Calu3 (cell line): Measurements from ENCODE around the gene CSTF2. TPM values are rescaled to one million over a fixed set of nuclear protein-coding genes. Genes with fewer than 3 reads are reported as not detected.
"Not testable (repeated sequence)": the region's sequence is repeated elsewhere in the genome, so short reads cannot be mapped to it uniquely, and the experiment has no call there.

Experiments used
- Bru-seq: library from RNA; stranded (reverse); fragments of 400-500 nt; gene quantifications from one replicate; lab custom pipeline; 2021; lab: Mats Ljungman, UMichigan
- BruChase-seq, 2 experiments: library from RNA; stranded (reverse); fragments of 400-500 nt; gene quantifications; one replicate each; lab custom pipeline; 2021; lab: Mats Ljungman, UMichigan
- BruUV-seq: library from RNA; stranded (reverse); fragments of 400-500 nt; replicated peaks from 2 replicates; lab custom pipeline; 2021; lab: Mats Ljungman, UMichigan
- CTCF ChIA-PET: fragments of 300-600 bp; sonication (Branson Sonifier 250); formaldehyde crosslinking; loops from one replicate; lab custom pipeline; 2022; ENCODE audit warnings: antibody characterized with exemption; lab: Charles Lee
- DNase-seq: peaks from one replicate; pipeline ENCODE4 v3.0.0; 2022
- H3K27ac Mint-ChIP-seq: one replicate; pipeline ENCODE4 v1.8.0; 2022; ENCODE audit warnings: mixed read lengths; ENCODE audit not compliant: unreplicated experiment
- H3K27me3 Mint-ChIP-seq: one replicate; pipeline ENCODE4 v1.8.0; 2022; ENCODE audit warnings: mixed read lengths; ENCODE audit not compliant: unreplicated experiment
- H3K36me3 Mint-ChIP-seq: one replicate; pipeline ENCODE4 v1.8.0; 2022; ENCODE audit warnings: mild to moderate bottlenecking, moderate library complexity, mixed read lengths; ENCODE audit not compliant: insufficient read depth, unreplicated experiment
- H3K4me1 Mint-ChIP-seq: one replicate; pipeline ENCODE4 v1.8.0; 2022; ENCODE audit warnings: mild to moderate bottlenecking, low read depth, mixed read lengths; ENCODE audit not compliant: unreplicated experiment
- H3K4me3 Mint-ChIP-seq: one replicate; pipeline ENCODE4 v1.8.0; 2022; ENCODE audit warnings: mild to moderate bottlenecking, low read depth, moderate library complexity, mixed read lengths; ENCODE audit not compliant: unreplicated experiment
- H3K9me3 Mint-ChIP-seq: one replicate; pipeline ENCODE4 v1.8.0; 2022; ENCODE audit warnings: low read depth, mixed read lengths; ENCODE audit not compliant: unreplicated experiment
- intact Hi-C: fragments of 100-400 bp; cut with micrococcal nuclease; formaldehyde crosslinking; loops from one replicate; pipeline ENCODE4 v1.10.0; 2022; ENCODE audit not compliant: unreplicated experiment
- long read RNA-seq: library from polyadenylated mRNA; stranded (forward); transcript quantifications from one replicate; pipeline ENCODE4 v2.0.0, GENCODE V29; 2022
- total RNA-seq: library from RNA; stranded (reverse); gene quantifications from 2 replicates; pipeline ENCODE4 v1.2.3, GENCODE V29; 2022
- TF ChIP-seq, protein P1 (sequence below): fragments of 200-600 bp; IDR thresholded peaks from one replicate; pipeline ENCODE4 v1.8.0; 2022; ENCODE audit warnings: antibody characterized with exemption; ENCODE audit not compliant: unreplicated experiment

Gene CSTF2
- total RNA-seq (66.3 and 67.2 TPM in 2 replicates), Bru-seq, nascent RNA (percentile 84 among the genes with signal in this experiment), BruChase-seq, experiment 1, labeled RNA remaining after a 6-hour chase (percentile 82 among the genes with signal in this experiment), BruChase-seq, experiment 2, labeled RNA remaining after a 2-hour chase (percentile 69 among the genes with signal in this experiment)
- long read RNA-seq, transcript CSTF2-201 (14 exons, 1,958 nt), result major isoform, 84 of 105 reads
- long read RNA-seq, partial matches to known transcripts, result 11 of 105 reads
- long read RNA-seq, other reads (novel, unspliced or antisense), result 10 of 105 reads

GRCh38 chrX:100819837-100820666, at the start of gene CSTF2:
Gene CSTF2 (plus strand): TSS chrX:100820391. CDS start chrX:100820417, 26 bp downstream.
- Mint-ChIP-seq H3K9me3 (no peaks in the 10 kb centered on the region), H3K27me3 (no peaks in the 10 kb centered on the region), H3K36me3 (peaks cover 25% of the 10 kb centered on the region), H3K4me1 (peaks cover 3% of the 10 kb centered on the region), H3K27ac (peak within 1 kb of the TSS; percentile 84), H3K4me3 (peak within 1 kb of the TSS; percentile 73)
- CTCF ChIA-PET, result interaction anchor here (0.9 to 1.0 kb wide), 2 partner anchors 52 to 88 kb away, joined by 3 read pairs; partner anchors contain the start of gene SYTL4
- DNase-seq, result peak; percentile 84
- BruUV-seq, result no TSS peak
- TF ChIP-seq, protein P1, sequence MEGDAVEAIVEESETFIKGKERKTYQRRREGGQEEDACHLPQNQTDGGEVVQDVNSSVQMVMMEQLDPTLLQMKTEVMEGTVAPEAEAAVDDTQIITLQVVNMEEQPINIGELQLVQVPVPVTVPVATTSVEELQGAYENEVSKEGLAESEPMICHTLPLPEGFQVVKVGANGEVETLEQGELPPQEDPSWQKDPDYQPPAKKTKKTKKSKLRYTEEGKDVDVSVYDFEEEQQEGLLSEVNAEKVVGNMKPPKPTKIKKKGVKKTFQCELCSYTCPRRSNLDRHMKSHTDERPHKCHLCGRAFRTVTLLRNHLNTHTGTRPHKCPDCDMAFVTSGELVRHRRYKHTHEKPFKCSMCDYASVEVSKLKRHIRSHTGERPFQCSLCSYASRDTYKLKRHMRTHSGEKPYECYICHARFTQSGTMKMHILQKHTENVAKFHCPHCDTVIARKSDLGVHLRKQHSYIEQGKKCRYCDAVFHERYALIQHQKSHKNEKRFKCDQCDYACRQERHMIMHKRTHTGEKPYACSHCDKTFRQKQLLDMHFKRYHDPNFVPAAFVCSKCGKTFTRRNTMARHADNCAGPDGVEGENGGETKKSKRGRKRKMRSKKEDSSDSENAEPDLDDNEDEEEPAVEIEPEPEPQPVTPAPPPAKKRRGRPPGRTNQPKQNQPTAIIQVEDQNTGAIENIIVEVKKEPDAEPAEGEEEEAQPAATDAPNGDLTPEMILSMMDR, result no peak
- intact Hi-C loops, result no loop called here

DNA sequence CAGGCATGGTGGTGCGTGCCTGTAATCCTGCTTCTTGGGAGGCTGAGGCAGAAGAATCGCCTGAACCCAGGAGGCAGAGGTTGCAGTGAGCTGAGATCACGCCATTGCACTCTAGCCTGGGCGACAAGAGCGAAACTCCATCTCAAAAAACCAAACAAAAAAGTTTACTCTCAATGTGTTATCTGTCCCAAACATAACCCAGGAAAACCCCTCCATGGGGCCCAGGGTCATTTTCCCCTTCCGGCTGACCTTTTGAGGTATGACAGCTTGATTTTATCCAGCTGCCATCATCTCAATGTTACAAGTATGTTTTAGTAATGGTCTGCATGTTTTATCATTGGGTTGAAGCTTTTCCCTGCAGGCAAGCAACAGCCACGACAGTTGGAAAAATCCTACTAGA, 23.8 kb upstream of the CSTF2 start:
- H3K4me1 Mint-ChIP-seq, H3K36me3 Mint-ChIP-seq, BruUV-seq, H3K4me3 Mint-ChIP-seq, H3K27me3 Mint-ChIP-seq, CTCF ChIA-PET, H3K27ac Mint-ChIP-seq, DNase-seq, H3K9me3 Mint-ChIP-seq, intact Hi-C loops: not testable (repeated sequence)

DNA sequence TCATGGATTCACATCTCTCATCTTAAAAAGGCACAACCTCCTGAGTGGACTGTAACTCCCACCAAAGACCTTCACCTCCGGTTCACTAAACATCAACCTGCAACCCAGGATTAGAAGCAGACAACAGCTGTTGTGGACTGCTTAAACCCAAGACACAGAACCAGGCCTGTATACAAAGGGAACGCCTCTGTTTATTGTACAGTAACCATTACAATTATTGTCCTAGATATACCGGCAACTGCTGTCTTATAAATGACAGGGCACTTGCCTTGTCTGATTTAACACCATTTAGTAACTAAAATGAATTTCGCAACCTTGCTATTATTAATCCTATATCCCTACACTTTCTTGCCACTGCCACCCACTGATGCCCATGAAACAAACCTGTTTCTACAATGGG, 22.8 kb upstream of the CSTF2 start:
- H3K27me3 Mint-ChIP-seq, result no peaks in the 10 kb centered on the region
- no TSS peak for BruUV-seq
- no peaks in the 10 kb centered on the region for H3K36me3 Mint-ChIP-seq
- no peak overlapping the region for H3K27ac Mint-ChIP-seq
- CTCF ChIA-PET, result no interaction called here
- H3K9me3 Mint-ChIP-seq, result no peaks in the 10 kb centered on the region
- H3K4me1 Mint-ChIP-seq, result peaks cover 2% of the 10 kb centered on the region
- TF ChIP-seq, protein P1, result no peak
- no peak overlapping the region for H3K4me3 Mint-ChIP-seq
- DNase-seq, result no peak
- intact Hi-C loops, result no loop called here

GRCh38 chrX:100798484-100799214, 21.5 kb upstream of the CSTF2 start:
- Mint-ChIP-seq H3K9me3 (no peaks in the 10 kb centered on the region), H3K27me3 (no peaks in the 10 kb centered on the region), H3K4me1 (peaks cover 7% of the 10 kb centered on the region), H3K27ac (no peak overlapping the region), H3K4me3 (no peak overlapping the region), H3K36me3 (no peaks in the 10 kb centered on the region)
- TF ChIP-seq, protein P1, result no peak
- BruUV-seq, result no TSS peak
- intact Hi-C loops, result no loop called here
- CTCF ChIA-PET, result no interaction called here
- DNase-seq, result no peak
